LHCN-M2 (cell line): ENCODE results near the gene JMJD1C. TPM values are rescaled to one million over a fixed set of nuclear protein-coding genes. Genes with fewer than 3 reads are reported as not detected.
A peak's percentile ranks its signal among the peaks of the same experiment; 100 is the strongest.
"Not testable (repeated sequence)": the region's sequence is repeated elsewhere in the genome, so short reads cannot be mapped to it uniquely, and the experiment has no call there.

Source experiments
- DNase-seq: peaks from one replicate; pipeline ENCODE4 v3.0.0-alpha.2; 2012; ENCODE audit warnings: low read depth
- polyA plus RNA-seq: library from polyadenylated mRNA; unstranded; fragments of >200 nt; gene quantifications from one replicate; pipeline ENCODE4 v1.2.1, GENCODE V29; 2012; ENCODE audit warnings: missing spikeins
- total RNA-seq: library from RNA; depleted of rRNA; stranded (reverse); fragments of >200 nt; gene quantifications from 2 replicates; pipeline ENCODE4 v1.2.3, GENCODE V29; 2014; rRNA removed

The JMJD1C gene, protein sequence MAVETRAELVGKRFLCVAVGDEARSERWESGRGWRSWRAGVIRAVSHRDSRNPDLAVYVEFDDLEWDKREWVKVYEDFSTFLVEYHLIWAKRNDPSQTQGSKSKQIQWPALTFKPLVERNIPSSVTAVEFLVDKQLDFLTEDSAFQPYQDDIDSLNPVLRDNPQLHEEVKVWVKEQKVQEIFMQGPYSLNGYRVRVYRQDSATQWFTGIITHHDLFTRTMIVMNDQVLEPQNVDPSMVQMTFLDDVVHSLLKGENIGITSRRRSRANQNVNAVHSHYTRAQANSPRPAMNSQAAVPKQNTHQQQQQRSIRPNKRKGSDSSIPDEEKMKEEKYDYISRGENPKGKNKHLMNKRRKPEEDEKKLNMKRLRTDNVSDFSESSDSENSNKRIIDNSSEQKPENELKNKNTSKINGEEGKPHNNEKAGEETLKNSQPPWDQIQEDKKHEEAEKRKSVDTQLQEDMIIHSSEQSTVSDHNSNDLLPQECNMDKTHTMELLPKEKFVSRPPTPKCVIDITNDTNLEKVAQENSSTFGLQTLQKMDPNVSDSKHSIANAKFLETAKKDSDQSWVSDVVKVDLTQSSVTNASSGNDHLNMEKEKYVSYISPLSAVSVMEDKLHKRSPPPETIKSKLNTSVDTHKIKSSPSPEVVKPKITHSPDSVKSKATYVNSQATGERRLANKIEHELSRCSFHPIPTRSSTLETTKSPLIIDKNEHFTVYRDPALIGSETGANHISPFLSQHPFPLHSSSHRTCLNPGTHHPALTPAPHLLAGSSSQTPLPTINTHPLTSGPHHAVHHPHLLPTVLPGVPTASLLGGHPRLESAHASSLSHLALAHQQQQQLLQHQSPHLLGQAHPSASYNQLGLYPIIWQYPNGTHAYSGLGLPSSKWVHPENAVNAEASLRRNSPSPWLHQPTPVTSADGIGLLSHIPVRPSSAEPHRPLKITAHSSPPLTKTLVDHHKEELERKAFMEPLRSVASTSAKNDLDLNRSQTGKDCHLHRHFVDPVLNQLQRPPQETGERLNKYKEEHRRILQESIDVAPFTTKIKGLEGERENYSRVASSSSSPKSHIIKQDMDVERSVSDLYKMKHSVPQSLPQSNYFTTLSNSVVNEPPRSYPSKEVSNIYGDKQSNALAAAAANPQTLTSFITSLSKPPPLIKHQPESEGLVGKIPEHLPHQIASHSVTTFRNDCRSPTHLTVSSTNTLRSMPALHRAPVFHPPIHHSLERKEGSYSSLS (N-terminal part only)
- 139 and 149 TPM in 2 replicates for total RNA-seq
- 10.6 TPM for polyA plus RNA-seq

DNA sequence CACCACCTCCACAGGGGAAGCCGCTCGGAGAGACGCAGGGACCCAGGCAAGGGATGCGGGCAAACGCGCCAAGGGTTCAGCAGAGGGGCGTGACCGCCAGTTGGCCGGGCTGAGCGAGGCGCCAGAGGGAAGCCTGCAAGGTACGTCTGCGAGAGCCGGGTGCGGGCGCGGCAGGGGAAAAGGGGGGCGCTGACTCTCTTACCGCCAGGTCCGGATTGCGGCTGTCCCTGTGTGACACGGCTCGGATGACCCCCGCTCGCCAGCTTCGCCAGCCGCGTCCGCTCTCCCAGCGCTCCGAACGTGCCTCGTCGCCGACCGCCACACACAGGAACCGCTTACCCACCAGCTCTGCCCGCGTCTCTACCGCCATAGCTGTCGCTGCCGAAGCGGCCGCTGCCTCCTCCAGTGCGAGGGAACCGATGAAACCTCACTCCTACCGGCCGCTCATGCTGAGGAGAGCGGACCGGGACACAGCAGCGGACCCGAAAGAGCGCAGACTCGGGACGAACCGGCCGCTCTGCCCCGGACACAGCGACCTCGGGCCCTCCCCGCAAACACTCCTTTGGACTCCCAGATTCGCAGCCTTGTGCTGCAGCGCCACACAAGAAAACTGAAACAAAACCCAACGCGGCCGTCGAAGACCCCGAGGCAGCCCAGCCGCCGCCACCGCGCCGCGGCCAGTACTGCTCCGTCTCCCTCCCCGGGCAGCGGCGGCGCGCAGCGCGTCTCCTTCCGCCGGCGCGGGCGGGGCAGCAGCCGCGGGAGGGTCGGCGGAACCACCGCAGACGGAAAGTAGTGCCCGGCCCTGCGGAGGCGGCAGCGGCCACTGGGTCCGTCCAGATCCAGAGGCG is at the start of gene JMJD1C:
JMJD1C (minus strand) TSS at position 685 of the 851 bp plus-strand sequence; CDS start at position 370, 315 bp downstream.
- peak; percentile 76 for DNase-seq

DNA sequence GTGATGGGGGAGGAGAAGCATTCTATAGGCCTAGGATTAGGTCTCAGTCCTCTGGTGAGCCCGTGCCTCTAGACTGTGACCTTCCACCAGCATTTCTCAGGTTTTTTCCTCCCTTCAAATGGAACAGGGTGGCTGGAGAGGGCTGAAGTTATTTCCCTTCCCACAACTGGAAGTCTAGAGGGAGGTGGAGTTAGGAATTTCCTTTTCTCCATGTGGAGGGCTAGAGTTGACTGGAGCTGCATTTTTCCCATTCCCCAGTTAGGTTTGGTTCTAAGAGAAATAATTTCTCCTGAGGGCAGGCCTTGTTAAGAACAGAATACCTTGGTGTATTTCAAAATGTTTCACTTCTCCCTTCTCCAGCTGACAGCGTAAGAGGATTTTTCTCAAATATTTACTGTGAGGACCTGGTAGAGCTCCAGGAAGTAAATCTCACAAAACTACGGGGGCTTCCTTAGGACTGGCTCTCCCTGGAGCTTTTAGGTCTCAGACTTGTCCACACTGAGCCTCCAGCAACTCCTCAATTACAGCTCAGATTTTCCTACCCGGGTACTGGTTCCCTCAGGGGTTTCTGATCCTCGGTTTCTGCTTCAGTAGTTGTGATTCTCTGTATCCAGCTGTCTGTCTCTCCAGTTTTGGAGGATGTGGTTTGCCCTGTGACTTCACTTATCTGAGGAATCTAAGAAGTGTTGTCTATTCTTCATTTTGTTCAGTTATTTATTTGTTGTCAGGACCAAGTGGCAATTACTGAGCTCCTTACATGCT is 49.4 kb upstream of the JMJD1C start:
- peak; percentile 85 for DNase-seq

DNA sequence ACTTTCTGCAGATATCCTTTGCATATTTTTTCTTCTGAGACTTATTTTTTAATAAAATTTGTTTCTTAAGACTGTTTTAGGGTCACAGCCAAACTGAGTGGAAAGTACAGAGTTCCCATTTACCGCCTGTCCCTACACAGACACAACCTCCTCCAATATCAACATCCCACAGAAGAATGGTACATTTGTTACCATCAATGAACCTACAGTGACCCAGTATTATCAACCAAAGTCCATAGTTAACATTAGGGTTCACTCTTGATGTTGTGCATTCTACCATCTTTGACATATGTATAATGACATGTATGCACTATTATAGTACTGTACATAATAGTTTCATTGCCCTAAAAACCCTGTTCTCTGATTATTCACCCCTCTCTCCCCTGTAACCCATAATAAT is 40.8 kb upstream of the JMJD1C start:
- DNase-seq = no peak

DNA sequence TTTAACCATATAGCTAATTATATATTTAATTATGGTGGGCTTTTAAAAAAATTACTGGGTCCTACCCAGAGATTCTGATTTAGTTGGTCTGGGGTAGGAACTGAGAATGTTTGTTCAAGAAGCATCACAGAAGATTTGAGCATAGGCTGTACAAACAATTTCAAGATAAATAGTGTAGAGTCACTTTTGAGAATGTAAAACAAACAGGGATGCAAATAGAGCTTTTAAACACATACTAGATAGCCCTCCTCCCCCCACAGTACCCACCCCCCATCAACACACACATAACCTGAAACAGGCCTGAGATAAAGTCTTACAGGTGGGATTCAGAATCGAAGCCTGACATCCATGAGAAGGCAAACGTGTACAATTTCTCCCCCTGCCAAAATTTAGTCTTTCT is 39.8 kb upstream of the JMJD1C start:
- DNase-seq = no peak

DNA sequence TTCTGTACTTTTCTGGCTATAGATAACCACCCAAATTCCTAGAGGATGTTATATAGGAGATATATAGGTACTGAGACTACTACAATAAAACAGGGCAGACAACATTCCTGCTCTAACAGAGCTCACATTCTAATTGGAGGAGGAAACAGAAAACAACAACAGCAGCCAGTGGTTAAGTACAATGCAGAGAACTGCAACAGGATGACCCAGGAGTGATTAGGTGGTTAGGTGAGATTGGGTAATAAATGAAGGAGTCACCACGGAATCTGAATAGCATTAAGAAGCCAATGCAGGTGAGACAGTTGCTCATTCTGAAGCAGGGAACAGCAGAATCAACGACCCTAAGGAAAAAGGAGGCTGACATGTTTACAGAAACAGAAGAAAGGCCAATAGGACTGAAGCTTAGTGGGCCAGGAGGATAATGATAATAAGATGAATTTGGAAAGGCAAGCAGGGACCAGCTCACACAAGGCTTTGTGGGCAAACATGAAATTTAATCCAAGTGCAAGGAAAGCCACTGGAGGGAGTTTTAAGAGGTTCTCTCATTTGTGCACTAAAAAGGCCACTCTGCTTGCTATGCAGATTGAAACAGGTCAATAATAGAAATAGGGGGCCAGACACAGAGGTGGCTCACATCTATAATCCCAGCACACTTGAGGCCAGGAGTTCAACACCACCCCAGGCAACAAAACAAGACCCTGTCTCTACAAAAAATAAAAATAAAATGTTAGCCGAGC is 38.5 kb upstream of the JMJD1C start:
- DNase-seq = peak; percentile 28

DNA sequence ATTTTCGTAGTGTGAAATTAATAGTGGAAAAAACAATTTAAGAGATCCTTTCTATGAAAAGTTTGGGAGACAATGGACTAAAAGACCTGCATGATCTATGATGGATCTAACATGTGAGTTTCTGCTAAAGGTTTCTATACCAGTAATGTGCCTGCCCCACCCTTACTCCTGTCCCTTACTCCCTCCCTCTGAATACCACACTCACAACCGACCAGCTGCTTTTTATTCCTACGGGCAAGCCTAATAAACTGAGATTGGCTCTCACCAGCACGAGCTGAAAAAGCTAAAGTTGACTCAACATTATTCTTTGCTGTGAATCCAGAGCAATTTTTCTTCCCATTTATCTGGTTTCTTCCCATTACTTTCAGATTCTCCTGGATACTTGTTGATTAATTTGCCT is 37.6 kb upstream of the JMJD1C start:
- DNase-seq = no peak

DNA sequence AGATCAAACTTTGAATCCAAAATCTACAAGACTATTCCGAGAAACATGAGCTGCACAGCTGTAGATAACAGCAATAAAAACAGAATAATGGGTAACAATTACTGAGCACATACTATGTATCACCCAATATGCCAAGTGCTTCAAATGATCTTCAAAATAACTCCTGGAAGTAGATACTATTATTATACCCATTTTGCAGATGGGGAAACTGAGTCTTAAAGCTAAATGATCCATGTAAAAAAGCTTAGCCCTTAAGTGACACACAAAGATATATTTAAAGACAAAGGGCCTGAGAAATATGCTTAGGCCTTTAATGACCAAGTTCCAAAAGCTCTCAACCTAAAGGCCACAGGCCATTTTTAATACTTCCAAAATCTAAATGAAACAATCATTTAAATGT is 37.1 kb upstream of the JMJD1C start:
- no peak for DNase-seq

DNA sequence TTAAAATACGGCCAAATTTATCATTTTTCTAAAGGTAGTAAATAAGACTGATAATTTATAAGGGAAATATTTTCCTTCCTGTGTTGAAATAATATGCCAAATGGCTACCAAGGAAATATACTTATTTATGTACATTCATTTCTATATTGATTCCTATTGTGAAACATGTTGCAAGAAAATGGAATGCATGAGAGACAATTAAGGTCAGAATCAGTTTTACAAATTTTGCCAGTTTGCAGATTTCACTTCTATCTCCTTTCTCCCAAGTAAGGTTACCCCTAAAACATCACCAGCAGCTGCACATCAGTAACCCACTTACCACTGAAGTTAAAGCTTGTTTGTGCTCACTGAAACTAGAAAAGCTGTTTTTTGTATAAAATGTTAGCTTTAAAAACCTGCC is 36.2 kb upstream of the JMJD1C start:
- no peak for DNase-seq

DNA sequence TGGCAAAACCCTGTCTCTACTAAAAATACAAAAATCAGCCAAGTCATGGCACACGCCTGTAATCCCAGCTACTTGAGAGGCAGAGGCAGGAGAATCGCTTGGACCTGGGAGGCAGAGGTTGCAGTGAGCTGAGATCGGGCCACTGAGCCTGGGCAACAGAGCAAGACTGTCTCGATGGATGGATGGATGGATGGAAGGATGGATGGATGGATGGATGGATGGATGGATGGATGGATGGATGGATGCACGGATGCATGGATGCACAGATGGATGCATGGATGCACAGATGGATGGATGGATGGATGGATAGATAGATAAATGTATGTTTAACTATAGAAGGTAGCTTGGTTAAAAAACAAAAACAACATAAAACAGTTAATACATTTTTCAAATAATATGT is 34.8 kb upstream of the JMJD1C start:
- not testable (repeated sequence) for DNase-seq

DNA sequence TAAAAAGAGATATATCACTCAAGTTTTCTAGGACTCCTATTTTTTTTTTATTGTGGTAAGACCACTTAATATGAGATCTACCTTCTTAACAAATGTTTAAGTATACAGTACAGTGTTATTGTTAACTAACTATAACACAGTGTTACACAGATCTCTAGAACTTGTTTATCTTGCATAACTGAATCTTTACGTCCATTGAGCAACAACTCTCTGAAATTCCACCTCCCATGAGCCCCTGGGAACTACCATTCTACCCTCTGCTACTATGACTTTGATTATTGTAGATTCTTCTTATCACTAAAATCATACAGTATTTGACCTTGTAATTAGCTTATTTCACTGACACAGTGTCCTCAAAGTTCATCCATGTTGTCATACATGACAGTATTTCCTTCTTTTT is 32.9 kb upstream of the JMJD1C start:
- no peak for DNase-seq

DNA sequence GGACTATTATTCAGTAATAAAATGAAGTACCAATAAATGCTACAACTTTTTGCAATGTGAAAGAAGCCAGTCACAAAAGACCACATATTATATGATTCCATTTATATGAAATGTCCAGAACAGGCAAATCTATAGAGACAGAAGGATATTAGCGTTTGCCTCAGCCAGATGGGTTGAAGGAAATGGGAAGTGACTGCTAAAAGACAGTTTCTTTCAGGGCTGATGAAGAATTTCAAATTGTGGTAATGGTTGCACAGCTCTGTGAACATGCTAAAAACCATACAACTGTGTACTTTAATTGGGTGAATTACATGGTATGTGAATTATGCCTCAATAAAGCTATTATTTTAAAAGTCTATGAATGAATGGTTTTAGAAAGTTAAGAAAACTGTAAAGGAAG is 31.5 kb upstream of the JMJD1C start:
- DNase-seq = no peak

DNA sequence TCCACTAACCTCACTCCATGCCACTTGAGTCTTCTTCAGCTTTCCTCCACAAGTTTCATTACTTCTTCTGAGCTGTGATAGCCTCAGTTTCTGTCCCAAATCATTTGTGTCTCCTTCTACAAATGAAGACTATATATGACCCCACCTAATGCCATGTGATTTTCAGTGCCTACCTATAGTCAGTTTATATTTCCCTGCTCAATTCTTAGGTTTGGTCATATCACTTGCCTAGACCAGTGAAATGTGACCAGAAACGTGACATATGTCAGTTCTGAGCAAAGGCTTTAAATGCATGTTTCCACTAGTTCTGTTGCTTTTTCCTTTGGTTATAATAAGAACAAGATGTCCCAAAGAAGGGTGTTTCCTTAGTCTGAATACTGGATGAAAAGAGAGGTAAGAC is 30.8 kb upstream of the JMJD1C start:
- no peak for DNase-seq

DNA sequence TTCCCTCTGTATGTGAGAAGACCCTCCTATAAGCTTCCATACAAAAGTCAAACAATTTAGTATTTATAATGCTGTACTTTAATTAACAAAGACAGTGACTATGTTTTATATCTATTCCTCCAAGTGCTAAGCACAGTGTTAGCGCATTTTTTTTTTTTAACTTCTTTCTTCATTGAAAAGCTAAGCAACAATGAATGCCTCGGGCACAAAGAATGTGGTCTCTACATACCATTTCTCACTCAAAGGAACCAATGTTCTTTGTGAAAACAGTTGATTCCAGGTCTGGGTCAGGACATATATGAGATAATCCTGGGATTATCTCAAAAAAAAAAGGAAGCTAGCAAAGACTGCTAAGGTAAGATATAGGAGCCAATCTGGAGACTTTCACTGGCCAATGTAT is 29.2 kb upstream of the JMJD1C start:
- no peak for DNase-seq

DNA sequence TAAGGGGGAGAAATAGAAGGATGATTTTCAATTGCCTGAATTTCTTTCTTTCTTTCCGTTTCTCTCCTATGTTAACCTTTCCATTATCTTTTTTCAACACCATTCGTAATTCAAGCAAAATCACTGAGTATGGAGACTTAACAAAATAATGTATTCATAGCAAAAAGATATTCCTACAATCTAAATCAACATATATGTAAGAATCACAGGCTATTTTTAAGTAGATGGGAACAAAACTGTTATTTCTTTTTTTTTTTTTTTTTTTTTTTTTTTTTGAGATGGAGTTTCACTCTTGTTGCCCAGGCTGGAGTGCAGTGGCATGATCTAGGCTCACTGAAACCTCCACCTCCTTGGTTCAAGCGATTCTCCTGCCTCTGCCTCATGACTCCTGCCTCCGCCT is 27.2 kb upstream of the JMJD1C start:
- DNase-seq = no peak

DNA sequence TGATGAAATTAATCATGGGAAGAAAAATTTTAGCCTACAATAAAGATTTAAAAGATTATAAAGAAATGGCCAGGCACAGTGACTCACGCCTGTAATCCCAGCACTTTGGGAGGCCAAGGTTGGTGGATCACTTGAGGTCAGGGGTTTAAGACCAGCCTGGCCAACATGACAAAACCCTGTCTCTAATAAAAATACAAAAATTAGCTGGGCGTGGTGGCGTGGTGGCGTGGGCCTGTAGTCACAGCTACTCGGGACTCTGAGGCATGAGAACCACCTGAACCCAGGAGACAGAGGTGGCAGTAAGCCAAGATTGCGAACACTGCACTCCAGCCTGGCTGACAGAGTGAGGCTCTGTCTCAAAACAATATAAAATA is 26.5 kb upstream of the JMJD1C start:
- DNase-seq = peak; percentile 60

DNA sequence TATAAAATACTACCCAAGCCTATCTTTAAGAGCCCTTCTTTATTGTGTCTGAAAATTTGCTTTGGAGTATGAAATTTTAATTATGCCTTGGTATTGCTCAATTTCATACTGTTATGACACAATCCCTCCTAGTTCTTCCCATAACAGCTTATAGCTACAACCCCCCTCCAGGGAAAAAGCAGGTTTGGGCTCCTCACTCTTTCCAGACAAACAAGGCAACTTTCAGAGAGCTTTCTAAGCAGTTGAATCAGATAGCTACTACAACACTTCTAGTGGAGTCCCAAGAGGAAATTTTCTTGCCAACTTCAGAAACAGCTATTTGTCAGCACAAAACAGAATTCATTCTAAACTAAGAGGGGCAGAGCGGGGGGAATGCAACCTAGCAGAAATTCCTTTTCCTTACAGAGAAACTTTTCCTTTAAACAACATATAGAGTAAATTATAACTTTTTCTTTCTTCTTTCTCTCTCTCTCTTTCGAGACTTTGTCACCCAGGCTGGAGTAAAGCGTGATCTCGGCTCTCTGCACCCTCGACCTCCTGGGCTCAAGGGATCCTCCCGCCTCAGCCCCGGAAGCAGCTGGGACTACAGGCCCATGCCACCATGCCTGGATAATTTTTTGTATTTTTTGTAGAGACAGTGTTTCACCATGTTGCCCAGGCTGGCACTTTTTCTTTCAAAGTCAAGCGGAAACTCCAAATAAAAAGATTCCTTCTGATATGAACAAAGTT is 26.0 kb upstream of the JMJD1C start:
- peak; percentile 87 for DNase-seq

DNA sequence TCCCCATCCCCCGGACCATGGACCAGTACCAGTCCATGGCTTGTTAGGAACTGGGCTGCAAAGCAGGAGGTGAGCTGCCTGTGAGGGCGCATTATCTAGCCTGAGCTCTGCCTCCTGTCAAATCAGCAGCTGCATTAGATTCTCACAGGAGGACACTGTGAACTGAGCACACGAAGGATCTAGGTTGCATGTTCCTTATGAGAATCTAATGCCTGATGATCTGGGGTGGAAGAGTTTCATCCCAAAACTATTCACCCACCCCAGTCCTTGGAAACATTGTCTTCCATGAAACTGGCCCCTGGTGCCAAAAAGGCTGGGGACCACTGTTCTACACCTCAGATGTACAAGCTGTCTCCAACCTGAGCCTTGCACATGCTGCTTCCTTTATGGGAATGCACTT is 24.1 kb upstream of the JMJD1C start:
- no peak for DNase-seq

DNA sequence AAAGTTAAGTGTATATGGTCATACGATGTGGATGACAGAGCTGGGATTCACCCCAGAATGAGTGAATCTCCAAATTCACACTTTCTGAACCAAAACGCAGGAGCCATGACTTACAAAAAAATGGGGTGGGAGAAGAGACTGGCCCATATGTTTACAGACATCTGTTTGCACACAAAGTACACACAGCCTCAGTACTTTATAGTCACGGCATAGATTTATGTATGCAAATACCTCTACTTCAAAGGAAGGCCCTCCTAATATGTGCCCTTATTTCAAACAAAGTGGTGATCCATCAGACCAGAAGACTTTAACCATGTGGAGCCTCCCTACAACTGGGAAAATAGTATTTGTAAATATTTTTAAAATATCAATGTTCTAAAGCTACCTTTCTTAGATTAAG is 22.2 kb upstream of the JMJD1C start:
- DNase-seq = no peak

DNA sequence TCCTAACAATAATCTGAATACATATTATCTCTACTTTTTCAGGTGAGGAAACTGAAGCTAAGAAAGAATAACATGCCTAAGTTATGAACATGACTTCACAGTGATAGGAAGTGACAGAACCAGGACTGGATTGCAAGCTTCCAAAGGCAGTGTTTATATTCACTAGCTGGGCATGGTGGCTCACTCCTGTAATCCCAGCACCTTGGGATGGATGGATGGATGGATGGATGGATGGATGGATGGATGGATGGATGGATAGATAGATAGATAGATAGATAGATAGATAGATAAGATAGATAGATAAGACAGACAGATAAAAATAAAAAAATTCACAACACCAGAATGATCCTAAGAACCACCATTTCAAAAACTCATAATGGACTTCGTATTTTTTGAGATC is 18.2 kb upstream of the JMJD1C start:
- DNase-seq = no peak
